K562 (cell line): Measurements from ENCODE around the gene ZKSCAN4. TPM values are rescaled to one million over a fixed set of nuclear protein-coding genes. Genes with fewer than 3 reads are reported as not detected.

Source experiments
- ARID2 ChIP-seq: fragments of 450-650 bp; IDR thresholded peaks from 2 replicates; pipeline ENCODE4 v1.6.1; 2017; ENCODE audit warnings: antibody characterized with exemption, mild to moderate bottlenecking
- DIDO1 ChIP-seq: fragments of 450-650 bp; IDR thresholded peaks from 2 replicates; pipeline ENCODE4 v1.6.1; 2016; ENCODE audit warnings: low read depth, missing biosample characterization, missing genetic modification characterization
- KLF13 ChIP-seq: fragments of 450-650 bp; IDR thresholded peaks from 2 replicates; pipeline ENCODE4 v1.6.1; 2016; ENCODE audit warnings: missing genetic modification characterization, low read depth, mild to moderate bottlenecking, missing compliant biosample characterization, moderate library complexity, borderline replicate concordance
- MEF2A ChIP-seq: IDR thresholded peaks from 2 replicates; pipeline ENCODE4 v1.6.1; 2011; ENCODE audit warnings: low read depth, mild to moderate bottlenecking, low read length, moderate library complexity; ENCODE audit not compliant: control insufficient read depth
- MEIS2 ChIP-seq: fragments of 450-650 bp; IDR thresholded peaks from 2 replicates; pipeline ENCODE4 v1.6.1; 2014; ENCODE audit warnings: mild to moderate bottlenecking; ENCODE audit not compliant: partially characterized antibody
- MGA ChIP-seq: fragments of 450-650 bp; IDR thresholded peaks from 2 replicates; pipeline ENCODE4 v1.6.1; 2016; ENCODE audit warnings: mild to moderate bottlenecking, moderate library complexity
- MLX ChIP-seq, 2 experiments: fragments of 450-650 bp in 1 of 2; sonication (generic) in 1 of 2; formaldehyde crosslinking; conservative IDR thresholded peaks; 2 replicates each; pipeline versions ENCODE4 v1.4.0 to v1.8.1; 2020 to 2022; ENCODE audit warnings: mild to moderate bottlenecking in 1 of 2, missing genetic modification reagents in 1 of 2
- NRF1 ChIP-seq, 2 experiments: fragments of 450-650 bp; IDR thresholded peaks in 1 of 2; conservative IDR thresholded peaks in 1 of 2; 2 replicates each; pipeline ENCODE4 v1.6.1; 2014; ENCODE audit warnings: mild to moderate bottlenecking in 2 of 2
- PHB ChIP-seq: fragments of 250-450 bp; sonication (Bioruptor Pico); IDR thresholded peaks from 2 replicates; pipeline ENCODE4 v1.5.0; 2021
- POLR2H ChIP-seq: IDR thresholded peaks from 2 replicates; pipeline ENCODE4 v1.6.1; 2016; ENCODE audit warnings: missing genetic modification characterization, low read depth, mild to moderate bottlenecking, control low read depth, missing compliant biosample characterization, moderate library complexity
- PPARD ChIP-seq: fragments of 250-450 bp; sonication (Bioruptor Pico); IDR thresholded peaks from 2 replicates; pipeline ENCODE4 v1.8.0; 2022; ENCODE audit warnings: inconsistent platforms, mild to moderate bottlenecking, moderate library complexity
- RBM17 ChIP-seq: fragments of 200-400 bp; formaldehyde crosslinking; IDR thresholded peaks from 2 replicates; pipeline ENCODE4 v1.6.1; 2017; ENCODE audit warnings: low read depth, mild to moderate bottlenecking, low read length, borderline replicate concordance
- U2AF1 ChIP-seq: fragments of 200-400 bp; formaldehyde crosslinking; optimal IDR thresholded peaks from 2 replicates; pipeline ENCODE3; 2017; ENCODE audit warnings: mild to moderate bottlenecking, low read depth, low read length, moderate library complexity
- YBX1 ChIP-seq: fragments of 450-650 bp; IDR thresholded peaks from 2 replicates; pipeline ENCODE4 v1.7.1; 2016; ENCODE audit warnings: mild to moderate bottlenecking
- ZNF445 ChIP-seq: fragments of 250-450 bp; sonication (Bioruptor Pico); IDR thresholded peaks from 2 replicates; pipeline ENCODE4 v1.4.0; 2020; ENCODE audit warnings: low read depth, mild to moderate bottlenecking, moderate library complexity
- polyA plus RNA-seq, 8 experiments: library from polyadenylated mRNA; depleted of rRNA in 4 of 8; stranded (reverse) in 5 of 8; unstranded in 3 of 8; fragments of >200 nt; fragmentation: Nextera tagmentation in 2 of 8; fragmentation: Illumina TruSeq in 1 of 8; extraction: Ambion mirVana in 2 of 8; extraction: Trizol in 1 of 8; gene quantifications; 2 replicates each; pipeline versions ENCODE4 v1.2.1 to v1.2.3, GENCODE V29; 2011 to 2014; ENCODE audit warnings: inconsistent platforms in 1 of 8, missing spikeins in 1 of 8
- total RNA-seq, 7 experiments: library from RNA; depleted of rRNA in 6 of 7; stranded (reverse); fragments of >200 nt in 6 of 7; fragmentation: Illumina TruSeq in 2 of 7; extraction: Trizol in 2 of 7; gene quantifications; 2 replicates each; pipeline versions ENCODE4 v1.2.1 to v1.2.3, GENCODE V29; 2011 to 2021; ENCODE audit warnings: low replicate concordance in 1 of 7
- TF ChIP-seq, protein P1 (sequence below): fragments of 250-450 bp; sonication (Bioruptor Pico); IDR thresholded peaks from 2 replicates; pipeline ENCODE4 v1.9.0; 2021; ENCODE audit warnings: mild to moderate bottlenecking

ZKSCAN4 gene
- total and polyA plus RNA-seq, 9 of the 15 experiments (the other 6 are each of a cell fraction or from before 2014, with no cell fraction given): 1.2 to 5.3 (median 4.7) TPM

DNA sequence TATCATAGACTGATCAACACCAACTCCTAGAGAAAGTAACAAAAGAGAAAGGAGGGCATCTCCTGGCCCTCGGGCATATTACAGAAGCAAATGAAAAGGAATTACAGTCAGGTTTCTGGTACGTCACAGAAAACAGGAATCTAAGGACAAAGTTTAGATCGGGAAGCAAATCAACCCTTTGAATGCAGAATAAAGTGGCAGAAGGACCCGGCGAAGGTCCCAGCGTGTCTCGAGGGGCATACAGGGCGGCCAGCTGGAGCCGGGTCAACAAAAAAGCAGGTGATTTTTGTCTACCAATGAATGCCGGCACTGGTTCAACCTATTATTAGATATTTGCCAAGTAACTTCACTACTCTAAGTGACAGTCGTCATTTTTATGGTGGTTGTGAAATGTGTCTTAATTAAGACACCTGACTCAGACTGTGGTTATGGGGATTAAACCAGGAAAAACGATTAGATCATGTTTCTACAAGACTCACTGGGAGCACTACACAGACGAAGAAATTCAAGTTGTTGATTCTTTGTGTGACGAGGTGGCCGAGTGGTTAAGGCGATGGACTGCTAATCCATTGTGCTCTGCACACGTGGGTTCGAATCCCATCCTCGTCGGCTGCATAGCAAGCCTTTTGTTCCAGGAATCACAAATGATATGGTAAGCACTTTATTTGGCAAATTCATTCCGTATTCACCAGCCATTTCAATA, 39.4 kb downstream of the ZKSCAN4 start (continued):
- TF ChIP-seq MEF2A: peak; percentile 78
- TF ChIP-seq ZNF445 (CRISPR knock-in tag): no peak
- TF ChIP-seq MGA: peak; percentile 55
- TF ChIP-seq YBX1: no peak
- no peak for TF ChIP-seq PPARD (CRISPR knock-in tag)
- TF ChIP-seq, protein P1, sequence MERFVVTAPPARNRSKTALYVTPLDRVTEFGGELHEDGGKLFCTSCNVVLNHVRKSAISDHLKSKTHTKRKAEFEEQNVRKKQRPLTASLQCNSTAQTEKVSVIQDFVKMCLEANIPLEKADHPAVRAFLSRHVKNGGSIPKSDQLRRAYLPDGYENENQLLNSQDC (CRISPR knock-in tag): 0 out of 2 replicates have a peak, but pooled peaks have one; percentile 31
- TF ChIP-seq ARID2: no peak
- peak; percentile 19; the same call in 1 of the 2 replicates for TF ChIP-seq KLF13 (tag)
- peak; percentile 66 for TF ChIP-seq MEIS2
- no peak for TF ChIP-seq NRF1 (conservative IDR thresholded peaks at IDR 0.05 in 1 of 2, IDR thresholded peaks at IDR 0.05 in 1 of 2)
- TF ChIP-seq U2AF1: no peak
- TF ChIP-seq RBM17: no peak
- peak; percentile 100 for TF ChIP-seq POLR2H (tag)
- no peak for TF ChIP-seq PHB
- TF ChIP-seq DIDO1: no peak
- TF ChIP-seq MLX (CRISPR knock-in tag; conservative IDR thresholded peaks at IDR 0.05): no peak
